IMR-90 (cell line): Measurements from ENCODE around the gene SARDH. TPM values are rescaled to one million over a fixed set of nuclear protein-coding genes. Genes with fewer than 3 reads are reported as not detected.
A peak's percentile ranks its signal among the peaks of the same experiment; 100 is the strongest.

Source experiments
- ATAC-seq: fragments of 200-7000 bp; cut with Tn5 transposase; 2 replicates; pipeline ENCODE4 v1.9.1; 2020; ENCODE audit warnings: low read depth, mild to moderate bottlenecking, moderate library complexity
- BruUV-seq: library from RNA; stranded (reverse); fragments of 400-500 nt; replicated peaks from 2 replicates; lab custom pipeline; 2021; lab: Mats Ljungman, UMichigan
- CTCF ChIA-PET: fragments of 300-600 bp; formaldehyde crosslinking; extraction: SDS; loops from one replicate; lab custom pipeline; 2021; ENCODE audit warnings: antibody characterized with exemption; lab: Yijun Ruan, JAX
- POLR2A ChIA-PET: fragments of 300-600 bp; sonication (Branson Sonifier 250); formaldehyde crosslinking; loops from one replicate; lab custom pipeline; 2022; ENCODE audit warnings: antibody characterized with exemption; ENCODE audit not compliant: unreplicated experiment; lab: Charles Lee
- DNase-seq: peaks from one replicate; pipeline ENCODE4 v3.0.0; 2013
- H2AFZ ChIP-seq: replicated peaks from 2 replicates; pipeline ENCODE3; 2013; ENCODE audit warnings: low read length, mild to moderate bottlenecking; ENCODE audit not compliant: poor library complexity
- H2AK5ac ChIP-seq: 2 replicates; pipeline ENCODE4 v1.6.1; 2013; ENCODE audit warnings: low read depth, low read length, inconsistent platforms
- H2AK9ac ChIP-seq: replicated peaks from 2 replicates; pipeline ENCODE3; 2013; ENCODE audit warnings: mild to moderate bottlenecking, low read depth, low read length, moderate library complexity; ENCODE audit not compliant: poor library complexity
- H2BK120ac ChIP-seq: 2 replicates; pipeline ENCODE4 v1.6.1; 2013; ENCODE audit warnings: low read depth, low read length, inconsistent platforms
- H2BK15ac ChIP-seq: 3 replicates; pipeline ENCODE4 v1.6.1; 2013; ENCODE audit warnings: low read depth, low read length, inconsistent platforms
- H2BK20ac ChIP-seq: 2 replicates; pipeline ENCODE4 v1.6.1; 2013; ENCODE audit warnings: low read depth, mild to moderate bottlenecking, inconsistent platforms, low read length, moderate library complexity
- H2BK5ac ChIP-seq: 2 replicates; pipeline ENCODE4 v1.6.1; 2013; ENCODE audit warnings: mild to moderate bottlenecking, low read depth, low read length, inconsistent platforms; ENCODE audit not compliant: poor library complexity, severe bottlenecking
- H3K14ac ChIP-seq: replicated peaks from 2 replicates; pipeline ENCODE4 v1.6.1; 2013; ENCODE audit warnings: low read depth, low read length, inconsistent platforms
- H3K18ac ChIP-seq: 2 replicates; pipeline ENCODE4 v1.6.1; 2013; ENCODE audit warnings: low read depth, low read length, control low read depth
- H3K23ac ChIP-seq: 2 replicates; pipeline ENCODE4 v1.6.1; 2013; ENCODE audit warnings: low read depth, low read length, inconsistent platforms
- H3K27ac ChIP-seq: 2 replicates; pipeline ENCODE4 v1.5.1; 2013; ENCODE audit warnings: mild to moderate bottlenecking, control low read depth, low read length; ENCODE audit not compliant: insufficient read depth
- H3K27me3 ChIP-seq: 2 replicates; pipeline ENCODE4 v1.6.1; 2013; ENCODE audit warnings: low read length; ENCODE audit not compliant: control insufficient read depth, insufficient read depth
- H3K36me3 ChIP-seq: 2 replicates; pipeline ENCODE4 v1.6.1; 2013; ENCODE audit warnings: low read length, mixed read lengths; ENCODE audit not compliant: control insufficient read depth, insufficient read depth
- H3K4ac ChIP-seq: 2 replicates; pipeline ENCODE4 v1.6.1; 2013; ENCODE audit warnings: low read depth, low read length, inconsistent platforms
- H3K4me1 ChIP-seq: 2 replicates; pipeline ENCODE4 v1.6.1; 2013; ENCODE audit warnings: low read length, mixed read lengths; ENCODE audit not compliant: control insufficient read depth, insufficient read depth
- H3K4me2 ChIP-seq: 2 replicates; pipeline ENCODE4 v1.6.1; 2013; ENCODE audit warnings: low read depth, mild to moderate bottlenecking, control low read depth, low read length, moderate library complexity
- H3K4me3 ChIP-seq: 2 replicates; pipeline ENCODE4 v1.5.1; 2013; ENCODE audit warnings: low read depth, mild to moderate bottlenecking, control low read depth, low read length, moderate library complexity; ENCODE audit not compliant: insufficient read depth
- H3K56ac ChIP-seq: 2 replicates; pipeline ENCODE4 v1.6.1; 2013; ENCODE audit warnings: low read length, inconsistent platforms; ENCODE audit not compliant: insufficient read depth; ENCODE audit errors: extremely low read depth
- H3K79me1 ChIP-seq, 2 experiments: 2 replicates each; pipeline ENCODE4 v1.6.1; 2013; ENCODE audit warnings: low read length in 2 of 2, inconsistent platforms in 1 of 2, low read depth in 1 of 2
- H3K9ac ChIP-seq: 2 replicates; pipeline ENCODE4 v1.6.1; 2013; ENCODE audit warnings: low read depth, low read length, control low read depth
- H3K9me1 ChIP-seq: 2 replicates; pipeline ENCODE4 v1.6.1; 2013; ENCODE audit warnings: low read length, inconsistent platforms; ENCODE audit not compliant: insufficient read depth
- H3K9me3 ChIP-seq: 2 replicates; pipeline ENCODE4 v1.6.1; 2013; ENCODE audit warnings: low read length; ENCODE audit not compliant: control insufficient read depth, insufficient read depth
- H4K20me1 ChIP-seq: 2 replicates; pipeline ENCODE4 v1.6.1; 2013; ENCODE audit warnings: low read length, inconsistent platforms; ENCODE audit not compliant: insufficient read depth
- H4K5ac ChIP-seq: 2 replicates; pipeline ENCODE4 v1.6.1; 2013; ENCODE audit warnings: mild to moderate bottlenecking, low read depth, low read length, control low read depth
- H4K8ac ChIP-seq, 2 experiments: 2 replicates each; pipeline ENCODE4 v1.6.1; 2013; ENCODE audit warnings: low read depth in 2 of 2, low read length in 2 of 2, control low read depth in 1 of 2, inconsistent platforms in 1 of 2
- H4K91ac ChIP-seq: 2 replicates; pipeline ENCODE4 v1.6.1; 2013; ENCODE audit warnings: low read depth, low read length, inconsistent platforms; ENCODE audit not compliant: insufficient read depth
- BHLHE40 ChIP-seq: fragments of 150-350 bp; IDR thresholded peaks from 2 replicates; pipeline ENCODE4 v1.6.1; 2016; ENCODE audit warnings: mild to moderate bottlenecking, low read depth, low read length
- CEBPB ChIP-seq: IDR thresholded peaks from 2 replicates; pipeline ENCODE4 v1.6.1; 2012; ENCODE audit warnings: low read depth, low read length, improper control_type of control experiment
- CHD1 ChIP-seq: IDR thresholded peaks from 2 replicates; pipeline ENCODE4 v1.6.1; 2012; ENCODE audit warnings: low read depth, low read length, improper control_type of control experiment
- FOS ChIP-seq: fragments of 150-350 bp; IDR thresholded peaks from 2 replicates; pipeline ENCODE4 v1.6.1; 2016; ENCODE audit warnings: low read depth, low read length
- MAFK ChIP-seq: IDR thresholded peaks from 2 replicates; pipeline ENCODE4 v1.6.1; 2012; ENCODE audit warnings: low read depth, low read length, improper control_type of control experiment
- MAZ ChIP-seq: IDR thresholded peaks from 2 replicates; pipeline ENCODE4 v1.6.1; 2012; ENCODE audit warnings: low read depth, mild to moderate bottlenecking, low read length, improper control_type of control experiment, moderate library complexity, borderline replicate concordance
- MXI1 ChIP-seq: IDR thresholded peaks from 2 replicates; pipeline ENCODE4 v1.6.1; 2012; ENCODE audit warnings: low read depth, mild to moderate bottlenecking, low read length, moderate library complexity, borderline replicate concordance
- NFE2L2 ChIP-seq: fragments of 150-350 bp; IDR thresholded peaks from 2 replicates; pipeline ENCODE4 v1.6.1; 2016; ENCODE audit warnings: low read depth, mild to moderate bottlenecking, low read length
- POLR2A ChIP-seq: IDR thresholded peaks from 2 replicates; pipeline ENCODE4 v1.6.1; 2012; ENCODE audit warnings: mild to moderate bottlenecking, low read depth, low read length
- RAD21 ChIP-seq: IDR thresholded peaks from 2 replicates; pipeline ENCODE4 v1.6.1; 2012; ENCODE audit warnings: low read length, improper control_type of control experiment
- RCOR1 ChIP-seq: IDR thresholded peaks from 2 replicates; pipeline ENCODE4 v1.6.1; 2012; ENCODE audit warnings: mild to moderate bottlenecking, low read length, improper control_type of control experiment; ENCODE audit not compliant: insufficient replicate concordance
- RFX5 ChIP-seq: IDR thresholded peaks from 2 replicates; pipeline ENCODE4 v1.8.0; 2012; ENCODE audit warnings: low read depth, mild to moderate bottlenecking, low read length, moderate library complexity
- SMC3 ChIP-seq: fragments of 150-350 bp; IDR thresholded peaks from 2 replicates; pipeline ENCODE4 v1.6.1; 2016; ENCODE audit warnings: low read depth, mild to moderate bottlenecking, antibody characterized with exemption, low read length, moderate library complexity
- USF2 ChIP-seq: fragments of 150-350 bp; IDR thresholded peaks from 2 replicates; pipeline ENCODE4 v1.6.1; 2017; ENCODE audit warnings: mild to moderate bottlenecking, antibody characterized with exemption, low read length, low read depth
- WGBS, 2 experiments: methylation state at CpG; one replicate each; pipeline versions ENCODE4 v1.1.5 to v1.1.7; 2013; ENCODE audit warnings: missing lambda C conversion rate in 2 of 2; ENCODE audit not compliant: insufficient read length in 1 of 2; ENCODE audit errors: extremely low coverage in 2 of 2; 5-methylcytosine and 5-hydroxymethylcytosine counted together
- dilution Hi-C: fragments of 300-500 bp; cut with HindIII; formaldehyde crosslinking; loops from one replicate; pipeline ENCODE4 v1.14.3; 2018; ENCODE audit warnings: low sequenced_read_pairs; ENCODE audit not compliant: unreplicated experiment
- in situ Hi-C: fragments of 300-500 bp; cut with MboI; formaldehyde crosslinking; loops from 3 replicates; pipeline ENCODE4 v1.14.3; 2019; ENCODE audit warnings: low sequenced_read_pairs, inconsistent platforms, mixed read lengths
- intact Hi-C: fragments of 100-400 bp; cut with micrococcal nuclease; formaldehyde crosslinking; loops from 2 replicates; pipeline ENCODE4 v1.10.0; 2022
- polyA plus RNA-seq, 3 experiments: library from polyadenylated mRNA; depleted of rRNA; stranded (reverse); fragments of >200 nt; gene quantifications; 2 replicates each; pipeline ENCODE4 v1.2.3, GENCODE V29; 2012; ENCODE audit warnings: low replicate concordance in 1 of 3
- total RNA-seq: library from RNA; depleted of rRNA; stranded (reverse); fragments of >200 nt; gene quantifications from 2 replicates; pipeline ENCODE4 v1.2.3, GENCODE V29; 2012
- TF ChIP-seq, protein P1 (sequence below): fragments of 150-350 bp; IDR thresholded peaks from 2 replicates; pipeline ENCODE4 v1.6.1; 2016; ENCODE audit warnings: low read depth, mild to moderate bottlenecking, low read length, moderate library complexity, borderline replicate concordance

Gene SARDH
- total and polyA plus RNA-seq, 2 of the 4 experiments (the other 2 are of a cell fraction): 5.0 to 7.5 TPM

- TF ChIP-seq CHD1 (no peak), SMC3 (no peak)
Measured at GRCh38 chr9:133786907-133787753, 49.0 kb upstream of the SARDH start (continued).

- no peak overlapping the region for H3K4me2 ChIP-seq
- H4K20me1 ChIP-seq: no peaks in the 10 kb centered on the region
- no peak overlapping the region for H2AK5ac ChIP-seq
- H2BK5ac ChIP-seq: no peak overlapping the region
- in situ Hi-C loops: loop anchor here (5.0 to 25.0 kb wide), 2 partner anchors 206 to 351 kb away; partner anchors contain the start of genes VAV2 and WDR5
- no peaks in the 10 kb centered on the region for H3K9me3 ChIP-seq
- ATAC-seq (no peak), DNase-seq (no peak)
- no peaks in the 10 kb centered on the region for H3K4me1 ChIP-seq
- ChIA-PET CTCF (no interaction called here), POLR2A (no interaction called here)
- no peak overlapping the region for H3K23ac ChIP-seq
- H3K36me3 ChIP-seq: peaks cover 38% of the 10 kb centered on the region
- H2AK9ac ChIP-seq: peak overlapping the region; percentile 39
- no peak overlapping the region for H4K91ac ChIP-seq
- H2BK15ac ChIP-seq: no peak overlapping the region
- H3K27ac ChIP-seq: no peak overlapping the region
- no TSS peak for BruUV-seq
- no peak overlapping the region for H3K4me3 ChIP-seq
- no peak overlapping the region for H2AFZ ChIP-seq
- H3K9me1 ChIP-seq: 0 out of 2 replicates have a peak, but pooled peaks cover 3% of the 10 kb centered on the region
- H4K8ac ChIP-seq: no peak overlapping the region
- no peak overlapping the region for H3K18ac ChIP-seq
- H2BK120ac ChIP-seq: no peak overlapping the region
- H3K56ac ChIP-seq: no peak overlapping the region
- dilution Hi-C loops: loop anchor here (25.0 kb wide), 1 partner anchor 226 kb away; no protein-coding TSS in a partner anchor
- intact Hi-C loops: no loop called here
- H2BK20ac ChIP-seq: no peak overlapping the region
- H3K27me3 ChIP-seq: no peaks in the 10 kb centered on the region
- no peak overlapping the region for H3K4ac ChIP-seq
- H3K79me1 ChIP-seq: peaks cover 0 to 6% of the 10 kb centered on the region in 2 experiments; a peak in 1 of 4 replicates
- no peak overlapping the region for H3K14ac ChIP-seq
- WGBS, 2 experiments: no CpG with 5 or more reads among the region's 11 CpGs
- no peak overlapping the region for H4K5ac ChIP-seq
- H3K9ac ChIP-seq: no peak overlapping the region
- TF ChIP-seq RAD21 (no peak), FOS (no peak), MAFK (no peak), CHD1 (no peak), USF2 (no peak), RCOR1 (no peak), NFE2L2 (no peak), RFX5 (no peak), SMC3 (no peak), POLR2A (no peak), BHLHE40 (no peak), MAZ (no peak), CEBPB (no peak), MXI1 (no peak)
- TF ChIP-seq, protein P1, sequence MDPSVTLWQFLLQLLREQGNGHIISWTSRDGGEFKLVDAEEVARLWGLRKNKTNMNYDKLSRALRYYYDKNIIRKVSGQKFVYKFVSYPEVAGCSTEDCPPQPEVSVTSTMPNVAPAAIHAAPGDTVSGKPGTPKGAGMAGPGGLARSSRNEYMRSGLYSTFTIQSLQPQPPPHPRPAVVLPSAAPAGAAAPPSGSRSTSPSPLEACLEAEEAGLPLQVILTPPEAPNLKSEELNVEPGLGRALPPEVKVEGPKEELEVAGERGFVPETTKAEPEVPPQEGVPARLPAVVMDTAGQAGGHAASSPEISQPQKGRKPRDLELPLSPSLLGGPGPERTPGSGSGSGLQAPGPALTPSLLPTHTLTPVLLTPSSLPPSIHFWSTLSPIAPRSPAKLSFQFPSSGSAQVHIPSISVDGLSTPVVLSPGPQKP: no peak
Measured at GRCh38 chr9:133786371-133786753, 48.2 kb upstream of the SARDH start.
